GM19455 (cell line): ENCODE data around the gene ST14.

ENCODE experiments used
- ATAC-seq: cut with Tn5 transposase; IDR thresholded peaks from one replicate; pipeline ENCODE4 v1.9.1; 2021; ENCODE audit not compliant: unreplicated experiment

ST14 gene

GRCh38 chr11:130133716-130134115 lies 25.9 kb upstream of the ST14 start:
- no peak for ATAC-seq

GRCh38 chr11:130136107-130136506 lies 23.5 kb upstream of the ST14 start:
- ATAC-seq: no peak

- no peak for ATAC-seq
Measured at GRCh38 chr11:130137999-130138398, 21.6 kb upstream of the ST14 start.

GRCh38 chr11:130139401-130139800 lies 20.2 kb upstream of the ST14 start:
- no peak for ATAC-seq

GRCh38 chr11:130141561-130142341 lies 17.8 kb upstream of the ST14 start:
- no peak for ATAC-seq

- no peak for ATAC-seq
Measured at GRCh38 chr11:130144141-130144540, 15.4 kb upstream of the ST14 start.

- no peak for ATAC-seq
Measured at GRCh38 chr11:130144861-130145281, 14.7 kb upstream of the ST14 start.

GRCh38 chr11:130145311-130145812 lies 14.2 kb upstream of the ST14 start:
- no peak for ATAC-seq

- ATAC-seq: no peak
Measured at GRCh38 chr11:130145975-130146776, 13.4 kb upstream of the ST14 start.

GRCh38 chr11:130146796-130147195 lies 12.8 kb upstream of the ST14 start:
- ATAC-seq: no peak

GRCh38 chr11:130148796-130149326 lies 10.7 kb upstream of the ST14 start:
- no peak for ATAC-seq

- no peak for ATAC-seq
Measured at GRCh38 chr11:130150790-130151189, 8.8 kb upstream of the ST14 start.

- ATAC-seq: no peak
Measured at GRCh38 chr11:130151196-130151595, 8.4 kb upstream of the ST14 start.

- ATAC-seq: no peak
Measured at GRCh38 chr11:130156108-130157022, 3.2 kb upstream of the ST14 start.

GRCh38 chr11:130157101-130157500 lies 2.5 kb upstream of the ST14 start:
- ATAC-seq: no peak

- no peak for ATAC-seq
Measured at GRCh38 chr11:130157840-130158239, 1.7 kb upstream of the ST14 start.

GRCh38 chr11:130159139-130159538 lies 443 bp upstream of the ST14 start:
- no peak for ATAC-seq

GRCh38 chr11:130160498-130161155 lies 1.0 kb downstream of the ST14 start:
- no peak for ATAC-seq

- ATAC-seq: no peak
Measured at GRCh38 chr11:130161441-130162145, 2.0 kb downstream of the ST14 start.

GRCh38 chr11:130162733-130163132 lies 3.2 kb downstream of the ST14 start:
- no peak for ATAC-seq
